H1 (cell line): Measurements from ENCODE around the gene ATPAF1. TPM values are rescaled to one million over a fixed set of nuclear protein-coding genes. Genes with fewer than 3 reads are reported as not detected.

Experiments
- ASH2L ChIP-seq: fragments of 200-600, 300-600 bp; sonication (generic); IDR thresholded peaks from one replicate; pipeline ENCODE4 v1.7.1; 2017; ENCODE audit warnings: low read length
- BRCA1 ChIP-seq: IDR thresholded peaks from 2 replicates; pipeline ENCODE4 v1.6.1; 2012; ENCODE audit warnings: low read depth, low read length, improper control_type of control experiment
- CEBPB ChIP-seq: IDR thresholded peaks from 2 replicates; pipeline ENCODE4 v1.6.1; 2012; ENCODE audit warnings: low read depth, low read length
- CHD1 ChIP-seq: IDR thresholded peaks from 2 replicates; pipeline ENCODE4 v1.6.1; 2012; ENCODE audit warnings: low read depth, low read length, improper control_type of control experiment
- CTBP2 ChIP-seq: IDR thresholded peaks from 2 replicates; pipeline ENCODE4 v1.7.0; 2011; ENCODE audit warnings: borderline replicate concordance, mild to moderate bottlenecking, moderate library complexity, mixed read lengths, low read length; ENCODE audit not compliant: insufficient read depth, insufficient read length
- EP300 ChIP-seq, 2 experiments: IDR thresholded peaks; 1 replicate in 1 of 2; 2 replicates in 1 of 2; pipeline ENCODE4 v1.6.1; 2011 to 2012; ENCODE audit warnings: low read depth in 2 of 2, low read length in 2 of 2, mild to moderate bottlenecking in 2 of 2, borderline replicate concordance in 1 of 2, inconsistent platforms in 1 of 2, moderate library complexity in 1 of 2
- EZH2 ChIP-seq: fragments of 200-600 bp; sonication (generic); IDR thresholded peaks from 2 replicates; pipeline ENCODE4 v1.7.1; 2012; ENCODE audit warnings: low read depth, mild to moderate bottlenecking, moderate library complexity, low read length, inconsistent platforms; ENCODE audit not compliant: severe bottlenecking
- HDAC2 ChIP-seq, 2 experiments: fragments of 300-600 bp in 1 of 2; sonication (generic) in 1 of 2; IDR thresholded peaks; 2 replicates each; pipeline ENCODE4 v1.6.1; 2011 to 2012; ENCODE audit warnings: low read depth in 2 of 2, low read length in 2 of 2, mild to moderate bottlenecking in 2 of 2, moderate library complexity in 2 of 2, borderline replicate concordance in 1 of 2, inconsistent platforms in 1 of 2
- JUN ChIP-seq: IDR thresholded peaks from 2 replicates; pipeline ENCODE4 v1.6.1; 2011; ENCODE audit warnings: low read depth, mild to moderate bottlenecking, improper control_type of control experiment, low read length
- PHF8 ChIP-seq: fragments of 200-600 bp; sonication (generic); conservative IDR thresholded peaks from 2 replicates; pipeline ENCODE4 v1.7.1; 2012; ENCODE audit warnings: low read depth, mild to moderate bottlenecking, inconsistent platforms, low read length, moderate library complexity
- RAD21 ChIP-seq, 2 experiments: IDR thresholded peaks in 1 of 2; conservative IDR thresholded peaks in 1 of 2; 2 replicates each; pipeline ENCODE4 v1.6.1; 2011; ENCODE audit warnings: low read depth in 2 of 2, low read length in 2 of 2, improper control_type of control experiment in 1 of 2, inconsistent platforms in 1 of 2, mild to moderate bottlenecking in 1 of 2, moderate library complexity in 1 of 2
- RBBP5 ChIP-seq: IDR thresholded peaks from 2 replicates; pipeline ENCODE4 v1.7.1; 2012; ENCODE audit warnings: low read depth, mild to moderate bottlenecking, inconsistent platforms, low read length, moderate library complexity, borderline replicate concordance
- SAP30 ChIP-seq: fragments of 300-600 bp; sonication (generic); IDR thresholded peaks from 2 replicates; pipeline ENCODE4 v1.7.1; 2012; ENCODE audit warnings: low read length, moderate library complexity, mild to moderate bottlenecking, inconsistent platforms; ENCODE audit not compliant: insufficient read depth, insufficient replicate concordance
- SIRT6 ChIP-seq: IDR thresholded peaks from one replicate; pipeline ENCODE4 v1.7.1; 2012; ENCODE audit warnings: low read length, inconsistent platforms
- SP1 ChIP-seq: IDR thresholded peaks from 2 replicates; pipeline ENCODE4 v1.6.1; 2011; ENCODE audit warnings: low read depth, low read length
- SP2 ChIP-seq: IDR thresholded peaks from 2 replicates; pipeline ENCODE4 v1.6.1; 2012; ENCODE audit warnings: mild to moderate bottlenecking, low read length, inconsistent platforms
- SP4 ChIP-seq: IDR thresholded peaks from 2 replicates; pipeline ENCODE4 v1.6.1; 2012; ENCODE audit warnings: low read length, inconsistent platforms
- TAF1 ChIP-seq: IDR thresholded peaks from 2 replicates; pipeline ENCODE4 v1.6.1; 2011; ENCODE audit warnings: mild to moderate bottlenecking, low read depth, low read length
- TAF7 ChIP-seq: optimal IDR thresholded peaks from 2 replicates; pipeline ENCODE3; 2011; ENCODE audit warnings: low read depth, mild to moderate bottlenecking, inconsistent platforms, low read length, moderate library complexity, borderline replicate concordance
- TCF12 ChIP-seq: IDR thresholded peaks from 2 replicates; pipeline ENCODE4 v1.6.1; 2011; ENCODE audit warnings: low read depth, mild to moderate bottlenecking, low read length
- YY1 ChIP-seq: IDR thresholded peaks from 2 replicates; pipeline ENCODE4 v1.6.1; 2011; ENCODE audit warnings: low read depth, mild to moderate bottlenecking, low read length
- polyA plus RNA-seq, 7 experiments: library from polyadenylated mRNA; depleted of rRNA in 3 of 7; stranded (reverse) in 5 of 7; unstranded in 2 of 7; fragments of >200 nt in 5 of 7; fragments of 200-250 nt in 2 of 7; gene quantifications; 1 replicate in 5 of 7; 2 replicates in 1 of 7; 4 replicates in 1 of 7; pipeline versions ENCODE4 v1.2.1 to v1.2.3, GENCODE V29; 2011 to 2013; ENCODE audit warnings: missing spikeins in 2 of 7, mixed read lengths in 2 of 7
- total RNA-seq: library from RNA; stranded (reverse); fragmentation: NEBNext Ultra II Directional; extraction: Animal tissue kit (Norgen Biotek cat#: 25700); gene quantifications from 2 replicates; pipeline ENCODE4 v1.2.1, GENCODE V29; 2021
- TF ChIP-seq, protein P1 (sequence below): IDR thresholded peaks from 2 replicates; pipeline ENCODE4 v1.6.1; 2011; ENCODE audit warnings: low read depth, mild to moderate bottlenecking, low read length; ENCODE audit not compliant: insufficient read depth

ATPAF1 gene
- total and polyA plus RNA-seq, 2 of the 8 experiments (the other 6 are each of a cell fraction or from before 2014, with no cell fraction given), result 46.7 to 55.9 TPM

DNA sequence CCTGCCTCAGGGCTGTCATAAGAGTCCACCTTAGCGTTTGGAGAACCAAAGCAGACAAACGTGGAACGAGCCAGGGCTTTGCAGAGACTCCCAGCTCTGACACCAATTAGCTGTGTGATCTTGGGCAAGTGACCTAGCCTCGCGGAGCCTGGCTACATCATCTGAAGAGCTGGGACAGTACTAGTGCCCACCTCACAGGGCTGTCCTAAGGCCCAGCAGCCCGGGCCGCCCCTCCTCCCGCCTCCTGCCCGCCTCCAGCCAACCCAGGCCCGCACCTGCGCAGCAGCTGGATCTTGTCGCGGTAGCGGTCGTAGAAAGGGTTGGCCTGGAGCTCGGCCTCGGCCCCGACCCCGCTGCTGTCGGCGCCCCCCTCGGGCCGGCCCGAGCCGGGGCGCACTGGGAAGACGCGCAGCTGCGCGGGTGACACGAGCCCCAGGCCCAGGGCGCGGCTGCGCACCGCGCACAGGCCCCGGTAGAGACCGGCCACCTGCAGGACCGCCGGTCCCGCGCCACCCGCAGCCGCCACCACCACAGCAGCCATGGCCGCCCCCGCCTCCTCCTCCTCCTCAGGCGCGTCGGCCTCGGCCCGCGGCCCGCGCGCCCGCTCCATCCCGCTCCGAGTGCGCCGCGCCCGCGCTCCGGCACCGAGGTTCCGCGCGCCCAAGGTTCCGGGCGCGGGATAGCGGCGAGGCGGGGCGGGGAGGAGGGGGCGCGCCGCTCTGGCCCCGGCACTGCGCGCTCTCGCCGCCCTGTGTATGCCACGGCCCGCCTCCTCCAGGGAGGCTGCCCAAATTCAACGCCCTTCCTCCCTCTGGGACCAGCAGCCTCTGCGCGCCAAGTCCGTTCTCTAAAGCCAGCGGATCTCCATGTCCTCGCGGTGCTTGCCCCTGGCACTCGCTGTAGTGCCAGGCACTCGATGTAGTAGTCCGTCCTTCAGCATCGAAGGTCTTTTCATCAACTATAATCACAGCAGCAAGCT is at the start of gene ATPAF1 (continued):
- TF ChIP-seq PHF8 (peak; percentile 97), TAF1 (peak; percentile 91), SAP30 (no peak), SIRT6 (no peak), RAD21 (IDR thresholded peaks at IDR 0.05 in 1 of 2, conservative IDR thresholded peaks at IDR 0.05 in 1 of 2; ENCODE audit: low read depth in 2 of 2, low read length in 2 of 2) (peak in 1 of 2 experiments; percentile 23; a peak in 1 of 4 replicates), CHD1 (no peak), ASH2L (peak; percentile 62), EZH2 (no peak), TCF12 (no peak), YY1 (peak; percentile 84; the same call in 1 of the 2 replicates), EP300 (IDR thresholded peaks at IDR 0.05; ENCODE audit: borderline replicate concordance in 1 of 2, low read depth in 2 of 2, low read length in 2 of 2) (peak in 1 of 2 experiments; percentile 48; a peak in 1 of 3 replicates), CTBP2 (no peak), JUN (no peak), SP1 (no peak), RBBP5 (0 out of 2 replicates have a peak, but pooled peaks have one; percentile 73), SP2 (no peak), BRCA1 (no peak; the same call in 1 of the 2 replicates), CEBPB (no peak), TAF7 (peak; percentile 51), SP4 (no peak), HDAC2 (IDR thresholded peaks at IDR 0.05; ENCODE audit: borderline replicate concordance in 1 of 2, low read depth in 2 of 2, low read length in 2 of 2) (0 out of 4 replicates have a peak, but pooled peaks have one; percentile 20 to 23)
- TF ChIP-seq, protein P1, sequence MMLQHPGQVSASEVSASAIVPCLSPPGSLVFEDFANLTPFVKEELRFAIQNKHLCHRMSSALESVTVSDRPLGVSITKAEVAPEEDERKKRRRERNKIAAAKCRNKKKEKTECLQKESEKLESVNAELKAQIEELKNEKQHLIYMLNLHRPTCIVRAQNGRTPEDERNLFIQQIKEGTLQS, result no peak
